Measurements from ENCODE around the gene MGAT5.

The MGAT5 gene

DNA sequence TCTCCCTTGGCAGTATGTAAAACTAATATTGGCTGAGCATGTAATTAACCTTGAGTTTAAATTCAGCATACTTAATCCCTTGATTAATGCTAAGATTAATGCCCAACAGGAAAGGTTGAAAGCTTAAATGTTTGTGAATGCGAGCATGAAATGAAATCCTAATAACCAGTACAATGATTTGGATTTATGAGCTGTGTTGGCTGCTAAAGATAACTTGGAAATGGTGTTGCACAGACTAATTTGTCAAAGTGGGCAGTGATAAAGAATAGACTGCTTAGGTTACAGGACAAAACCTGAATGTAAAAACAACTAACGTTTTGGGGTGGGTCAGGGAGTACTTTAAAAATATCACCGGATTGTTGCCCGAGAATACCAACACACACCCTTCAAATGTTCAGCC is 70.6 kb downstream of the MGAT5 start:
- Histone ChIP-seq H3K9ac (ENCODE audit: low read depth, low read length) (no peak overlapping the region), H3K4me1 (ENCODE audit: insufficient read depth, low read length) (no peaks in the 10 kb centered on the region), H3K36me3 (ENCODE audit: insufficient read depth, low read length) (no peaks in the 10 kb centered on the region), H3K9me3 (ENCODE audit: control insufficient read depth, insufficient read depth, low read length) (no peaks in the 10 kb centered on the region)

DNA sequence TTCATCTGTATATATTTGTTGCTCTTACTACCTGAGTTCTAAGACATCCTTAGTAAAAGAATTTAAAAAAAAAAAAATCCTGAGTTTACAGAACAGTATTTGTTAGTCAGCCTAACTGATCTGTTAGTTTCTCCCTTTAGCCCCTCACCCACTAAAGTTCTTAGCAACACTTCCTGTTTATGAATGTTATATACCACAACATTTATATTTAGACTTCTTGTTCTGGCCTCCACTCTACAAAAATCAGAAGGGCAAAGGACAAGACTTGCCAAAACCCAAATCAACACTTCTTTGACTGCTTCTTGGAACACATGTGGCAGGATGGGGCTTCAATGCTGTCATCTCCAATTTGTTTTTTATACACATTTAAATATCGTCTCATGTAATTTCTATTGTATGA is 71.1 kb downstream of the MGAT5 start:
- H3K9me3 ChIP-seq (ENCODE audit: control insufficient read depth, insufficient read depth, low read length) = no peaks in the 10 kb centered on the region
- H3K36me3 ChIP-seq (ENCODE audit: insufficient read depth, low read length) = no peaks in the 10 kb centered on the region
- no peaks in the 10 kb centered on the region for H3K4me1 ChIP-seq (ENCODE audit: insufficient read depth, low read length)
- H3K9ac ChIP-seq (ENCODE audit: low read depth, low read length) = no peak overlapping the region

DNA sequence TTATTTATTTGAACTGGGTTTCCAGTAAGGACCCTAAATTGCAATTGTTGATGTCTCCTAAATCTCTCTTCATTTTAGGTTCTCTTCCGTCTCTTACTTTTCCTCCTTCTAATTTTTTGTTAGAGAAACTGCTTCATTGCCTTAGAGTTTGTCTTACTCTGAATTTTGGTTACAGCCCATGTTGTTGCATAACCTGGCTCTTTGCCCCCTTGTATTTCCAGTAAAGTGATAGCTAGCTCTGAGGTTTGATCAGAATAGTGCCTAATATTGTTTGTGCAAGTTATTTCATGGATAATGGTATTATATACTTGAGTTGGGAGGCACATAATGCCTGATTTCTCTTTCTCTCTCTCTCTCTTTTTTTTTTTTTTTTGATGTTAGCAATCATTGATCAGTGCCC is 71.8 kb downstream of the MGAT5 start:
- H3K36me3 ChIP-seq (ENCODE audit: insufficient read depth, low read length) = no peaks in the 10 kb centered on the region
- no peaks in the 10 kb centered on the region for H3K4me1 ChIP-seq (ENCODE audit: insufficient read depth, low read length)
- H3K9me3 ChIP-seq (ENCODE audit: control insufficient read depth, insufficient read depth, low read length) = no peaks in the 10 kb centered on the region
- H3K9ac ChIP-seq (ENCODE audit: low read depth, low read length) = no peak overlapping the region

DNA sequence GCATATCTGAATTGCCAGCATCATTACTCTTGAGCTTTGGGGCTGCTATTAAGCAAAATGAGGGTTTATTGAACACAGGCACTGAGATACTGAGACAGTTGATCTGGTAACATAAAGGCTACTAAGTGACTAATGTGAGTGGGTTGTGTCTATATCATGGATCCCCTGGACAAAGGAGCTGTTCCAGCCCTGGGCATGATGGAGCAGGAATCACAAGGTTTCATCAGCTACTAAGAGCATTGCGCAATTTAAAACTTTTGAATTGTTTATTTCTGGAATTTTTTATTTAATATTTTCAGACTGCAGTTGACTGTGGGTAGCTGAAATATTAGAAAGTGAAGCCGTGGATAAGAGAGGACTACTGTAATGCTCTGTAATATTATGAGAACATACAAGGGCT is 73.5 kb downstream of the MGAT5 start:
- no peaks in the 10 kb centered on the region for H3K4me1 ChIP-seq (ENCODE audit: insufficient read depth, low read length)
- H3K36me3 ChIP-seq (ENCODE audit: insufficient read depth, low read length) = no peaks in the 10 kb centered on the region
- no peaks in the 10 kb centered on the region for H3K9me3 ChIP-seq (ENCODE audit: control insufficient read depth, insufficient read depth, low read length)
- no peak overlapping the region for H3K9ac ChIP-seq (ENCODE audit: low read depth, low read length)

DNA sequence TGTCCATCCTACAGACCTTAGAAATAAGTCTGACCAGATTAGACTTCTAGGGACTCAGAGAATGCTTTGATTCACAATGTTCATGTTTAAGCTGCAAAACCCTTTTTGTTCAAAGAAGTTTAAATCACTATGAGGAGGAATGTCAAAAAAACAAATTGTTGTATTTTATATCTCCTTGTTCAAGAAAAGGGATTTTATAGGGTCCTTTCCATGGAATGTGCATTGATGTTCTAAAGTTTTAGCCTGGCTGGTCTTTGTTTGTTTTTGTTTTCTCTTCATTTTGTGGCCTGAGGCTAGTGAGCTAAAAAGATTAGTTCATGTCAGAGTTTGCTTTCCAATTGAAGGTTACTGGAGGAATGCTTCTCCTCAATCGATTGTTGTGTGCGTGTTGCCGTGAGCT is 77.2 kb downstream of the MGAT5 start:
- Histone ChIP-seq H3K36me3 (ENCODE audit: insufficient read depth, low read length) (no peaks in the 10 kb centered on the region), H3K9me3 (ENCODE audit: control insufficient read depth, insufficient read depth, low read length) (no peaks in the 10 kb centered on the region), H3K4me1 (ENCODE audit: insufficient read depth, low read length) (no peaks in the 10 kb centered on the region), H3K9ac (ENCODE audit: low read depth, low read length) (no peak overlapping the region)

DNA sequence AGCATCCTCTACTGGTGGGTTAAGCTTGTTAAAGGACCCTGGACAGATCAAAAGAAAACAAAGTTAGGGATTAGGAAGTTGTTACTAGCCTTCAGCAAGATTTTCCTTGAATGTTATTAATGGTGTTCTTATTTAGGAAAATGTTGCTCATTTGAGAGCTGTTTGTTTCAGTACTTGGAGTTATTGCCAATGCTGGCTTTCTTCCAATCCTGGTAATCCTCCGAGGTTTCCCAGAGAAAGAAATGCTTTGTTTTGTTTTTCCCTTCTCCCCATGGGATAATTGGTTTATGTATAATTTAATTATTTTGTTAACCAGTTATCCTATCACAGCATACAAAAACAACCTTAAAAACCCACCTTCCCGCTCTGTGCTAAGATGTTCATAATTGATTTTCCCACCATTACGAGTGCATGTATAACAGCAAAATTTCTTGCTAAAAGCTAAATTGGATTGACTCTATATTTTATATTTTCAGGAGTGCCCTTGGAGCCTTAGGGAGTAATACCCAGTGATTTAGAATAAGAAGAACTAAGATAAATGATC is 79.8 kb downstream of the MGAT5 start:
- Histone ChIP-seq H3K9me3 (ENCODE audit: control insufficient read depth, insufficient read depth, low read length) (no peaks in the 10 kb centered on the region), H3K36me3 (ENCODE audit: insufficient read depth, low read length) (no peaks in the 10 kb centered on the region), H3K9ac (ENCODE audit: low read depth, low read length) (no peak overlapping the region), H3K4me1 (ENCODE audit: insufficient read depth, low read length) (no peaks in the 10 kb centered on the region)

DNA sequence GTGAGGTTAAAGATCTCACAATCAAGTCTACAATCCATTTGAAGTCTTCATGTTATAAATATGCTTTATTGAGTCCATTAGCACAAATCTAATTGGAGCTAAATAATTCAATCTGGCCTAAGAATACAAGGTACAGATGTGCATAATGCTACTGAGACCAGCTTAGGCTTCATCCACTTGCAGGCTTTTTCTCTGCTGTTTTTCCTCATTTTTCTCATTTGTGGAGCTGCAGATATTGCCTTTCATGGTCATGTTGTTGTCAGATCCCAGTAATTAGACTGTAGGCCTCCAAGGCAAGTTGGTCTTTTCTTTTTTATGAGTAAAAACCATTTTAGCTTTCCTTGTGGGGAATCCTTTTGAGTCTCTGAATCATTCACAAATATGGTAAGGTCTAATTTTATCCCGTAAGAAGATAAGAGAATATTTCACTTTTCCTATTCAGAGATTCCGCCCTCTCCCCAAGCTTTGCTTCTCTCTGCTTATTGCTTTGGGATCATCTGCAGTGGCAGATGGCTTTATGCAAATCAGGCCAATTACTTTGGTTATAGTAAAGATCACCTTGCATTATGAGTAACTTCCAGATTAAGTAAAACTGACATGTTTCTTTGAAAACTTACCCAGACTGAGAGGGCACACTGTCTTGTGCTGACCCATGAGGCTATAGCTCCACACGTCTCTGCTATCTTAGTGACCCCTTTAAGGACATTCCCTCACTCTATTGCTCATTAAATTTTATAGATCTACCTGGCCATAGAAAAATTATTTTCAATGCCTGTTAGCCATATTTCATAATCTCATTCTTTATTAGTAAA is 80.9 kb downstream of the MGAT5 start:
- Histone ChIP-seq H3K4me1 (ENCODE audit: insufficient read depth, low read length) (no peaks in the 10 kb centered on the region), H3K36me3 (ENCODE audit: insufficient read depth, low read length) (no peaks in the 10 kb centered on the region), H3K9me3 (ENCODE audit: control insufficient read depth, insufficient read depth, low read length) (no peaks in the 10 kb centered on the region), H3K9ac (ENCODE audit: low read depth, low read length) (no peak overlapping the region)

DNA sequence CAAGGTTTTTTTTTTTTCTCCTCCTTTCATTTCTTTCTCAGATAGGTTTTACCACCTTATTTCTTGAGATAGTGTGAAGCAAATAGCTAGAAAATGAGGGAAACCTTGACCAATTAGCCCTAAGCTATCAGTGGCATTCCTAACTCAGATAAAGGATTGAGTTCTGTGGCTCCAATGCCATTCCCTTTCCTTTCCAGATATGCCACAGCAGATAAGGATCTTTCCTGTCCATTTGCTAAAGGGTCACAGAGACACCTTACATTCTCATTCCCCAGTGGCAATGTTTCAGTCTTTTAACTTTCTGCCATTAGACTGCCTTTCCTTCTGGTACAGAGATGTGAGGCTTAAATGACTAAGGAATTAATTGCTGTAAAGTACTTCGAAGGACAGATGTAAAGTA is 81.7 kb downstream of the MGAT5 start:
- no peak overlapping the region for H3K9ac ChIP-seq (ENCODE audit: low read depth, low read length)
- H3K9me3 ChIP-seq (ENCODE audit: control insufficient read depth, insufficient read depth, low read length) = no peaks in the 10 kb centered on the region
- no peaks in the 10 kb centered on the region for H3K4me1 ChIP-seq (ENCODE audit: insufficient read depth, low read length)
- no peaks in the 10 kb centered on the region for H3K36me3 ChIP-seq (ENCODE audit: insufficient read depth, low read length)

DNA sequence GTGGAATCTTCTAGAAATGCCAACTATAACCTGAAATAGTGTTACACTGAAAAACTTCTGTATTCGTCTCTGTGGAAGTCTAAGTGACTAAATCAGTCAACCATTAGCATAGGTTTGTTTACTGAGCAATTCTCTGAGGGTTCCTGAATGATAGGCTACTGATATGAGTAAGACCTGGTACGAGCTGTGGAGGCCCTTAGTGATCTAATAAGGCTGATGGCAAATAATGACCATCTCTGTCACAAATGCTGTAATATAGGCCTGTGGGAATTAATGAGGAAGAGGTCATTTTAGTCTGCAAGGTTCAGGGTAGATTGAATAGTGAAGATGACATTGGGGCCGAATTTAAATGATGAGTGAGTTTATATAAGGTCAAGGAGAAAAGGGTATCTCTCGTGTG is 82.5 kb downstream of the MGAT5 start:
- H3K4me1 ChIP-seq (ENCODE audit: insufficient read depth, low read length) = no peaks in the 10 kb centered on the region

DNA sequence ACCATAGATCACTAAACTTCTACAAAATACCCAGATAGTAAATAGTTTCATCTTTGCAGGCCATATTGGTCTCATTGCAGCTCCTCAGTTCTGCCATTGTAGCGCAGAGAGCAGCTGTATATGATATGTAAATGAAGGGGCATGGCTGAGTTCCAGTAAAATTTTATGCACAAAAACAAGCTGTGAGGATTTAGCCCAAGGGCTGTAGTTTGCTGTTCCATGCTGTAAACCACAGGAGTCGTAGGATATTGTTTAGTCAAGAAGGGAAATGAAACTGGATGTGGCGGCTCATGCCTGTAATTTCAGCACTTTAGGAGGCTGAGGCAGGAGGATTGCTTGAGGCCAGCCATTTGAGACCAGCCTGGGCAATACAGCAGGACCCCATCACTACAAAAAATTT is 83.0 kb downstream of the MGAT5 start:
- Histone ChIP-seq H3K36me3 (ENCODE audit: insufficient read depth, low read length) (no peaks in the 10 kb centered on the region), H3K9ac (ENCODE audit: low read depth, low read length) (no peak overlapping the region), H3K9me3 (ENCODE audit: control insufficient read depth, insufficient read depth, low read length) (no peaks in the 10 kb centered on the region), H3K4me1 (ENCODE audit: insufficient read depth, low read length) (no peaks in the 10 kb centered on the region)

More for the DNA sequence above, 82.5 kb downstream of the MGAT5 start:
- Histone ChIP-seq H3K9ac (ENCODE audit: low read depth, low read length) (no peak overlapping the region), H3K9me3 (ENCODE audit: control insufficient read depth, insufficient read depth, low read length) (no peaks in the 10 kb centered on the region), H3K36me3 (ENCODE audit: insufficient read depth, low read length) (no peaks in the 10 kb centered on the region)

DNA sequence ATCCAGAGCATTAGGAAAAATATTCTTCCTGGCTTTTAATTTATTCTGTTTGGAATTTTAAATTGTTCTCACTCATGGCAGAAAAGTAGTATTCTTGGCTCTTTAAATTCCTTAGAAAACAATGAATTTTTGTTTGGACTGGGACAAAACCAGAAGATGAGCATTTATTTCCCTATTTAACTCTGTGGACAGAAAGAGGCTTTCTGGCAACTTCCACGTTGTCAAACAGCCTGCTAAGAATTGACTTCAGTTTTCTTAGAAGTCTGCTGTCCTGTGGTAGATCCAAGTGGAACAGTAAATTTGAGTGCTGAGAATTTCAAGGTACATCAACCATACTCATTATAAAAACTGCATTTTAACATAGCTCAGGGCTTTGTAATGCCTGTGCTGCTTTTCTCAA is 83.8 kb downstream of the MGAT5 start:
- no peaks in the 10 kb centered on the region for H3K4me1 ChIP-seq (ENCODE audit: insufficient read depth, low read length)
- H3K9me3 ChIP-seq (ENCODE audit: control insufficient read depth, insufficient read depth, low read length) = no peaks in the 10 kb centered on the region
- H3K9ac ChIP-seq (ENCODE audit: low read depth, low read length) = no peak overlapping the region
- no peaks in the 10 kb centered on the region for H3K36me3 ChIP-seq (ENCODE audit: insufficient read depth, low read length)

DNA sequence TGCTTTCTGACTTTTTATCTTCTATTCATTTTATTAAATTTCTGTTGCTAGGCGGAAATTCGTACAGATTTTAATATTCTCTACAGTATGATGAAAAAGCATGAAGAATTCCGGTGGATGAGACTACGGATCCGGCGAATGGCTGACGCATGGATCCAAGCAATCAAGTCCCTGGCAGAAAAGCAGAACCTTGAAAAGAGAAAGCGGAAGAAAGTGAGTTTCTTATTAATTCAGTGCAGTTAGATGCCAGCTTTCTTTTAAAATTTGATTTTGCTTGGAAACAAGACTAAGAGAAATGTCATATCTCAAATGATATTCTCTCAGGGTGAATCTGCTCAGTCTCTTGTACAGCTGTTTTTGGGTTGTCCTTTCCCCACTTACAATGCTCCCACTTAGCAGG is 84.3 kb downstream of the MGAT5 start:
- H3K9me3 ChIP-seq (ENCODE audit: control insufficient read depth, insufficient read depth, low read length) = no peaks in the 10 kb centered on the region
- H3K36me3 ChIP-seq (ENCODE audit: insufficient read depth, low read length) = no peaks in the 10 kb centered on the region
- no peaks in the 10 kb centered on the region for H3K4me1 ChIP-seq (ENCODE audit: insufficient read depth, low read length)
- H3K9ac ChIP-seq (ENCODE audit: low read depth, low read length) = no peak overlapping the region

DNA sequence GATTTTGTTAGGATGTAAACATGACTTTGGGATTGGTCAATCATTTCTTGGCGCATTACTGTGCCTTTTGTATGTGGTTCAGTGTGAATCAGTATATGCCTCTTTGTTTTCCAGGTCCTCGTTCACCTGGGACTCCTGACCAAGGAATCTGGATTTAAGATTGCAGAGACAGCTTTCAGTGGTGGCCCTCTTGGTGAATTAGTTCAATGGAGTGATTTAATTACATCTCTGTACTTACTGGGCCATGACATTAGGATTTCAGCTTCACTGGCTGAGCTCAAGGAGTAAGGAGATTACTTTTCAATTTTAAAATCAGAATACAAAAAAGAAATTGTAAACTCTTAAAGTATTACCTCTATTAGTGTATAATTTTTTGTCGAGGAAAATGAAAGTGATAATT is 87.6 kb downstream of the MGAT5 start:
- H3K9ac ChIP-seq (ENCODE audit: low read depth, low read length) = no peak overlapping the region
- H3K36me3 ChIP-seq (ENCODE audit: insufficient read depth, low read length) = no peaks in the 10 kb centered on the region
- no peaks in the 10 kb centered on the region for H3K9me3 ChIP-seq (ENCODE audit: control insufficient read depth, insufficient read depth, low read length)
- H3K4me1 ChIP-seq (ENCODE audit: insufficient read depth, low read length) = no peaks in the 10 kb centered on the region

DNA sequence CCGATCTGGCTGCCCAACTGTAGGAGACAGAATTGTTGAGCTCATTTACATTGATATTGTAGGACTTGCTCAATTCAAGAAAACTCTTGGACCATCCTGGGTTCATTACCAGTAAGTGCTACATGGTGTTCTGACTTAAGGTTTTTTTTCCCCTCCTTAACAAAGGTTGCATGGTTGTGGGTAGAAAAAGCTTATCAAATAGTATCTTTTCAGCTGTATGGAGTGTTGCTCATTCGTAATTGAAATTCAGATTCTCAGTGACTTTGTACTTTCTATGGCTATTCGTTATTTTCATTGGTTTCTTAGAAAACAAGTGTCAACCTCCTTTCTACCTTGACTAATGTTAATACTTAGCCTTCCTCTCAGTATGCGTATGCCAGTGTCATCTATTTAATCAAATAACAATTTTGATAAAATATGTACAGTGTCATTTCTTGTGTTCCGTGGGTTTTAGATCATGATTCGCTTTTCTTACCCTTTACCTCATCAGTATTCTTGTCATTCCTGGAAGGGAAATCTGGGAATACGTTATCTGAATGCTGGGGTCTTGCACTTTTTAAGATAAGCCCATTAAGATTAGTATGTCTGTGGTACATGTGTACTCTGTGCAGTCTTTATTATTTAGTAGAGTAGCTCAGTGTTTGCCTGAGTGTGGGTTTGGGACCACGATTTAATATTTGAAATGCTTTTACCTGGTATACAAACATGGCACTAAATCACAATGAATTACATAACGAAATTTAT is 91.3 kb downstream of the MGAT5 start:
- Histone ChIP-seq H3K36me3 (ENCODE audit: insufficient read depth, low read length) (no peaks in the 10 kb centered on the region), H3K9ac (ENCODE audit: low read depth, low read length) (no peak overlapping the region)

DNA sequence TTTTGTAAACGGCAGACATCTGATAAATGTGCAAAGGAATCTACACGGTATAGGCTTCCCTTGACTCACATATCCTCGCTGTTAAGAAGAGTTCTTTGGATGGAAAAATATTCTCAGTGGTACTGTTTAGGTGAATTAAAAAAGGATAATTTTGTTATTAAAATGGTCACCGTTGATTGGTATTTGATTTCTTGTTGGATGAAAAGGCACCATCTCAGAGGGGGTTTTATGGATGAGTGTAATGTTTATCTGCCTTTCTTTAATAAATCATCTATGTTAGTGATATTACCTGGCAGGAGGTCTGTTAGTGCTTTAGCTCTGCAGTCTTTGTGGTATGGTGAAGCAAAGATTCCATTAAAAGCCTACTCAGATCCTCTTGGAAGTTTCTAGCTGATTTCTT is 92.3 kb downstream of the MGAT5 start:
- Histone ChIP-seq H3K9ac (ENCODE audit: low read depth, low read length) (no peak overlapping the region), H3K36me3 (ENCODE audit: insufficient read depth, low read length) (no peaks in the 10 kb centered on the region), H3K4me1 (ENCODE audit: insufficient read depth, low read length) (no peaks in the 10 kb centered on the region), H3K9me3 (ENCODE audit: control insufficient read depth, insufficient read depth, low read length) (no peaks in the 10 kb centered on the region)

More for the DNA sequence above, 91.3 kb downstream of the MGAT5 start:
- no peaks in the 10 kb centered on the region for H3K4me1 ChIP-seq (ENCODE audit: insufficient read depth, low read length)
- no peaks in the 10 kb centered on the region for H3K9me3 ChIP-seq (ENCODE audit: control insufficient read depth, insufficient read depth, low read length)

All from ES-I3 (cell line).